ENCODE results near the gene ZNF746. TPM values are rescaled to one million over a fixed set of nuclear protein-coding genes. Genes with fewer than 3 reads are reported as not detected.
A peak's percentile ranks its signal among the peaks of the same experiment; 100 is the strongest.
"Not testable (repeated sequence)": the region's sequence is repeated elsewhere in the genome, so short reads cannot be mapped to it uniquely, and the experiment has no call there.

The ZNF746 gene
- total RNA-seq, 1 donor from 2014 or later, result 30.2 TPM

DNA sequence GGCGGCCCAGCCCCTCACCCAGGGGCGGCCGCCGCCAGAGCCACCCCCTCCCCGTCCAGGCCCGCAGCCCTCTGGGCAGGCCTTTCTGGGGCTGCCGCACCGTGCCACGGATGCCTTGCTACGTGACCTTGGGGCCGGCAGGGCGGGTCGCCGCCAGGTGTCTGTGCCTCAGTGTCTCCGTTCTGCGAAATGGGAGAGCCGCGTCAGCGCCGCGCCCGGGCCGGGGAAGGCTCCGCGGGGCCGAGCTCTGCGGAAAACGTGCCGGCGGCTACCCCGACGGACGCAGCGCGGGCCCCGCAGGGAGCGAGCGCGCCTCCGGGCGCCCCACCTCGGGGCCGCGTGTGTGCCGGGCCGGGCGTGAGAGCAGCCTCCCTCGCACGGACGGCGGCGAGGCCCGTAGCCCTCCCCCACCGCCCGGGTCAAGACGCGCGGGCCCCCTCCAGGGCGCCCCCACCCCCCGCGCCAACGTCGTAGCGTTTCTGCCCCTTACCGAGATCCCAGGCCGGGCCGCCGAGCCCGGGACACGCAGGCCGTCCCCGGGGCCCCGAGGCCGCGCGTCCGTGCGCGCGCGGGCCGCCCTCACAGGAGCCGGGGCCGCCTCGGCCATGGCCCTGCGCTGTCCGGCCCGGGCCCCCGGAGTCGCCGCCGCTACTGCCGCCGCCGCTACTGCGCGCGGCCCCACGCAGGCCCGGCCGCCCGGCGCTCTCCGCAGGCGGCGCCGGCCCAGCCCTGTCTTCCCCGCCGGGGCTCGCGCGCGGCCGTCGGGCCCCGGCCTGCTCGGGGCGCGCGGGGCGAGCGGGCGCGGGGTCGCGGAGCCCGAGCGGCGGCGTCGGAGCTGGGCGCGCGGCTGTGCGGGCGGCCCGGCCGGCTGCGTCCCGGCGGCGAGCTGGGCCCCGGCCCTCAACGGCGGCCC, 37.8 kb downstream of the ZNF746 start:
- peak; percentile 28 for DNase-seq (ENCODE audit: low read depth)

DNA sequence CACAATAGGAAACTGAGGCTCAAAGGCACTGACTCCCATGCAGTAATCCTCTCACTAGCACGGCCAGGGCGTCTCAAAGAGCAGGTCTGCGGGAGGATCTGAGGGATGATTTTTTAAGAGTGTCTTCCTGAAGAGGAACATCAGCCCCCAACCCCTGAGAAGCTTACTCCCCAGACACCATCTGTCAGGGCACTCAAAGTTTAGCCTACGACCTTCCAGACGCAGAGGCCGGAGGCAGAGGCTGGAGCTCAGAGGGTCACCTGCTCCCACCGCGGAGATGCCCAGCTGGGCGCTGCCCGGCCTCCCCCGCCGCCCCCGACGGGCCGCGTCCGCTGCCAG, 38.4 kb downstream of the ZNF746 start:
- no peak for DNase-seq (ENCODE audit: low read depth)

DNA sequence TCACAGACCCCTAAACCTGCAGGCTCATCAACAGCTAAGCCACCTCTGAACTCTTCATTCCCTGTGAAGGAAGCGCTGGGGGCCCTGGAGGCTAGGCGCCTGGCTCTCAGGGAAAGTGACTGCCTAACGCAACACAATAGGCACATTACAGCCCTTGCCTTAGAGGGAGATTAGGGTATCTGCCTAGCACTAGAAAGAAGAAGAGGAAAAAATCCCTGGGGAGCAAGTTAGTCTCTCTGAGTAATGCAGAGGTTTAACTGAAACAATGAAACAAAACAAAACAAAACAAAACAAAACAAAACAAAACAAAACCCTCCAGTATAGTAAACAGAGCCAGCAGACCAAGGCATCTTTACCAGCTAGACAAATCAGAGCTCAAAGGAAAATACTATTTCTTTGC, 39.4 kb downstream of the ZNF746 start:
- no peak for DNase-seq (ENCODE audit: low read depth)

DNA sequence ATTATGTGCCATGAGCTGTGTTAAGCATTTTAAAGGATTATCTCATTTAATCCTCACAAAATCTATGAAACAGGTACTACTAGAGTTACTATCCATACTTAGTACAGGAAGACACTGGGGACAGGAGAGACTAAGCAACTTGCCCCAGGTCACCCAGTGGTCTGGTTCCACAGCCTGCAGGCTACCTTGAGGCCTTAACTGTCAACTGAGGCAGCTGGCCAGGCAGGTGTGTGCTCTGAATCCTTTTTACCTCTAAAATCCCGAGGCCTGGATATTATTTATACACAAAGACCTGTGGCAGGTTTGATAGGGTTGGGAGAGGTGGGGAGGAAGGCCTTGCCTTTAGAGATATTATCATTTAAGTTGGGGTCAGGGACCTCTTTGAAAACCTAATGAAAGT, 39.8 kb downstream of the ZNF746 start:
- no peak for DNase-seq (ENCODE audit: low read depth)

DNA sequence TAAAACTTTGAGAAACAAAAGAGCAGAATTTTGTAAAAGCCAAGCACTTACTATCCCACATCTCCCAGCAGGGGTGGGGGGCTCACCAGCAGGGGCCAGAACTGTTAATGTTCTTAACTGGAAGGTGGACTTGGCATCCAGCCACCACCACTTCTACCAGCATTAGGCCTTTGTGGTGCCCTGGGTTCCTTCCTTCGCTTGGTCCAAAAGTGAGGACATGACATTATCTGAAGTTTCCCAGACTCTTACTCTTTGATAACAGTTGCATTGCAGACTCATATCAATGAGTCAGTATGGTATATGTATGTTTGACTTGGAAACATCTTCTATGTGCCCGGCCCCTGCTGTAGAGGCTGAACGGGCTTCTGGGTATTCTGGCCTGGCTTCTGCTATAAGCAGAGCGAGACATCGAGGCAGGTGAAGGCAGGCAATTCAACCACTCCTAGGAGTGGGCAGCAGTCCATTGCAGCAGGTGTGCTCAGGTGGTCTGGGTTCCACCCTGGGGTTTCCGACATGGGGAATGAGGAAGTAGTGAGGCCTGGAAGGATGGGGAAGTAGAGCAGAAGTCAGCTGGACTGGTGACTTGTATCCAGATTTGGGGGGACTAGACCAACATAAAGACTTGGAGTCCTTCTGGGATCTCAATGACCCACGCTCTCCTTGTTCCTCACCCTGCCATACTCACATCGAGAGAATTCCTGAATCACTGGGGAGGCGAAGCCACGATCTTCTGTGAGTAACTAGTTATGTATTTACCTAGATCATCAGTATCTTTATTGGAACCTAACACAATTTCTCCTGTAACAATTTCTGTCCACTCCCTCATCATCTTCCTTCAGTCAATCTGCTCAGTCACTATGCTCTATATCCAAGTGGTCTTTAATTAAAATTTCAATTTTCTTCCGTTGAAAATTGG, 40.8 kb downstream of the ZNF746 start:
- no peak for DNase-seq (ENCODE audit: low read depth)

DNA sequence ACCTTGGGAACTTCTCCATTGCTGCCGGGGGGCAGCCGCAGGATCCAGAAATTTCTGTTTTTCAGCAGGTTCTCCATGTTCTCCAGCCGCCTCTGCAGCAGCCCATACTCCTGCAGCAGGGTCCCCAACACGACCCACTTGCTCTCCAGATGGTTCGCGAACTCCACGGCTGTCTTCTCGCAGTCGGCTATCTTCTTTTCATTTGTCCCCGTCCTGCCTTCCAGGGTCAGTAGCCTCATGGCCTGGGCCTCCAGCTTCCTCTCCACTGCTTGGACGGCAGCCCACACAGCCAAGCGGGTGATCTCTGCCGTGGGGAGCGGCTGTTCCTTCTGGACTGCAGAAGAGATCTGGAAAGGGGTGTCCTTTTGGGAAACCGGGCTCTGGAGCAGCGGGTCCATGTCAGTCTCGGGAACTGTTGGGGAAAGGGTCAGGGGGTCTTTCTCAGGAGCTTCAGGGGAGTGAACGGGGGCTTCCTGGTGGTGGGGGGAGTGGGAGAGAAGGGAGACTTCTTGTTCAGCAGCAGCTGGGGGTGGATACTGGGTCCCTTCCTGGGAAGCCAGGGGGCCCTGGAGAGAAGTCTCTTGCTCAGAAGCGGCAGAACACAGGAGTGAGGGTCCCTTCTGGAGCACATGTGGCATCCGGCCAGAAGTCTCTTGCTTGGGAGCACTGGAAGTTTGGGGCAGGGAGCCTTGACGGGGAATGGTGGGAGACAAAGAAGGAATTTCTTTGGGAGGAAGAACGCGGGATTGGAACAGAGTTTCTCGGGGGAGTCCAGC, 42.2 kb downstream of the ZNF746 start:
- DNase-seq (ENCODE audit: low read depth), result no peak

DNA sequence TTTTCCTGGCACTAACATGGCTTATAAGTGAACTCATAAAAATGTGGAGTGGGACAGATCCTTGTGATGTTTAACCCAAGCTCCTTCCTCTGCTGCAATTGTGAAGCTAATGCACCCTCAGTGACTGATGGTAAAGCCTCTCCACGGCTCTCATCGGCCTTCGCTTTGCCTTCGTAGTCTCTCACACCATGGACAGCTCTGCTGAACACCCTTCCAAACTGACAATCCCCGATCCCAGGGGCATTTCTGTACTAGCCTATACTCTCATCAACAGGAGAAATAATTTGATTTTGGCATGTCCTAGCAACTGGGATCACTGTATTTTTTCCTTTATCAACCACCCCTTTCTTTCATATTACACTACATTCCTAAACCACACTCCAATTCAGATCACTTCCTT, 42.9 kb downstream of the ZNF746 start:
- DNase-seq (ENCODE audit: low read depth), result no peak

DNA sequence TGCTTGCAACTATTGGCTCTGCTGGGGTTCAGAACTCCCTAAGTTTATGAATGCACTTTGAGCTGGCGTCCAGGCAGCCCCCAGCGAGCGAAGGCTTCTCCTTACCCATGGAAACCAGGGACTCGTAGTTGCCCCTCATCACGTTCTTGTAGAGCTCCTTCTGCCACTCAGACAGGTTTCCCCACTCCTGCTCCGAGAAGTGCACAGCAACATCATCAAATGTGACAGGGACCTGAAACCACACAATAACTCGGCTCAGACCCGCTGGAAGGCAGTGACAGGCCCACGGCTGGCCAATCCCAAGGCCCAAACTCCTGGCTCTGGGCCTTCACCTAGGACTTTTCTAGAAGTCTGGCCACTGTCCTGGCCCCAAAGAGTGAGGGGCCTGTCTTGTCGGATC, 43.6 kb downstream of the ZNF746 start:
- no peak for DNase-seq (ENCODE audit: low read depth)

DNA sequence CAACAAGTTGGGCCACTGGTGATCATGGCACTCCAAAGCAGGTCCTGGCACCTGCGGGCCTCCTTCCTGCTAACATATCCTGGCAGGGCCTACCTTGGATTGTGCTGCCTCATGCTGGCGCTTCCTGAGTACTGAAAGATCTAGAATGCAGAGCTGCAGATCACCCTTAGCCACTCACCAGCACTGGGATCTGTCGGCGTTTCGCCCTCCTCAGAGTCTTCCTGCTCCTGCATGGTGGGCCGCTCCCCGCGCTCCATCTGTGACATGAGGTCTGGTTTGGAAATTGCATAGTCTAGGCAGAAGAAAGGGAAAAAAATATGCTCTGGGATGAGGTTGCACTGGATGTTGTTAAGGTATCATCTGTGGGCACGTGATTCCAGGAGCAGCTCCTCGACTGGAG, 46.8 kb downstream of the ZNF746 start:
- no peak for DNase-seq (ENCODE audit: low read depth)

DNA sequence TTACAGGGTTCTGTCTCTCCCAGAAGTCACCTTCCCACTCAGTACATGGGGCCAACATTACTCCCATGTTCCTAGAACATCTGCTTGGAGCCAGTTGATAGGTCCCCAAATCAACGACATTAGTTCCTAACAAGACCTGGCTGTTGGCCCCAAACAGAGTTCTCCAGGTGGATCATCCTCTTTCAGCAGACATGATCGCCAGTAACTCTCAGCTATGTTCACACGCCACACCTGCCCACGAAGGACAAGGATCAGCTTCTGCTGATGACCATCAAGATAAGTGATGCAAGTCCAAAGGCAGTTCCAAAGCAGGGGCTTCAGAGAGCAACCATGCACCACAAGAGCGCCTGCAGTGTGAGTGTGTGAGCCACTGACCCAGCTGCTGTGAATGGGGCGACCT, 47.7 kb downstream of the ZNF746 start:
- no peak for DNase-seq (ENCODE audit: low read depth)

DNA sequence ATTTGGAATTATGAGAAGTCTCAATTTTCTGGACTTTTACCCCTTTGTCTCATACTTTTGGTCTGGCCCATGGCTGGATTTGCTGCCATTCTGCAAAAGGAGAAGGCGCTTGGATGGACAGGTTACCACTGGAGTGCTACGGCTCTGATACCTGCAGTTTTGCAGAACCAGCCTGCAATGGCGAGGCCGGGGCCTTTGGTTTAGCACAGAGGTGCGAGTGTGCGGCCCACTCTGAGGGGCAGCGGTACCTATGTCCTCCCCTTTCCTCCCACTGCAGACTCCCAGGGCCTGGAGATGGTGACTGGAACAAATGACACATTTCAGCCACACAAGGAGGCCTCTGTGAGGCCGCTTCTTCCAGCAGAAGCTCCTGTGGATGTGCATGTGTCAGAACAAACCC, 48.6 kb downstream of the ZNF746 start:
- DNase-seq (ENCODE audit: low read depth), result no peak

DNA sequence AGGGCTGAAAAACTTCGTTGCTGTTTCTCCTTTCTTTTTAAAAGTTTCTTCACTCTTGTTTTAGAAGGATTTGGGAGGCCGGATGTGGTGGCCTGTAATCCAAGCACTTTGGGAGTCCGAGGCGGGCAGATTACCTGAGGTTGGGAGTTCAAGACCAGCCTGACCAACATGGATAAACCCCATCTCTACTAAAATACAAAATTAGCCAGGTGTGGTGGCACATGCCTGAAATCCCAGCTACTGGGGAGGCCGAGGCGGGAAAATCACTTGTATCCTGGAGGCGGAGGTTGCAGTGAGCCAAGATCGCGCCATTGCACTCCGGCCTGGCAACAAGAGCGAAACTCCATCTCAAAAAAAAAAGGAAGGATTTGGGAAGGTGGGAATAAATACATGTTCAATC, 51.6 kb downstream of the ZNF746 start:
- DNase-seq (ENCODE audit: low read depth), result not testable (repeated sequence)

DNA sequence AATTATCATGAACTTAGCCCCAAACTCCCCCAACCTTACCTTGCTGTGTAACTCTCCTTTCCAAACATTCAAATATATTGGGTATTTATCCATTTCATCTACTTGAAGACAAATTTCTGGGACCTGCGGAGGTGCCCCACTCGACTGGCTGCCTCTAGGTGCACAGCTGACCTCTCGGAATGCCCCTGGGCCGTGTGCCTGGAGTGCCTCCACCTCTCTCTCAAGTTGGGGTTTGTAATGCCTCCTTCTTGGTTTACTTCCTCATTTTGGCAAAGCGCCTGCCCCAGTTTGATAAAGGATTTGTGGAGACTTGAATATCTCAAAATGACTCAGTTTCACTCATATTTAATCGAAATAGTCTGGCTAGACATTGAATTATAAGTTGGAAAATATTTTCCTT, 53.3 kb downstream of the ZNF746 start:
- DNase-seq (ENCODE audit: low read depth), result no peak

DNA sequence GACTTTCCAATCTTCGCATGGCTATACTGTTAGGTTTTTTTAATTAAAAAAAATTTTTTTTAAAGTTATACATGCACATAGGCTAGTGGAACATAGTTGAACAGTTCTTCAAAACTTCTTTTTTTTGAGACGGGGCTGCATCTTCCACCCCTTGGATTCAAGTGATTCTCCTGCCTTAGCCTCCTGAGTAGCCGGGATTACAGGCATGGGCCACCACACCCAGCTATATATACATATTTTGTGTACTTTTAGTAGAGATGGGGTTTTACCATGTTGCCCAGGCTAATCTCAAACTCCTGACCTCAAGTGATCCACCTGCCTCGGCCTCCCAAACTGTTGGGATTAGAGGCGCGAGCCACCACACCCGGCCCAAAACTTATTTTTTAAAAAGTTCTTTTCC, 54.1 kb downstream of the ZNF746 start:
- DNase-seq (ENCODE audit: low read depth), result no peak

DNA sequence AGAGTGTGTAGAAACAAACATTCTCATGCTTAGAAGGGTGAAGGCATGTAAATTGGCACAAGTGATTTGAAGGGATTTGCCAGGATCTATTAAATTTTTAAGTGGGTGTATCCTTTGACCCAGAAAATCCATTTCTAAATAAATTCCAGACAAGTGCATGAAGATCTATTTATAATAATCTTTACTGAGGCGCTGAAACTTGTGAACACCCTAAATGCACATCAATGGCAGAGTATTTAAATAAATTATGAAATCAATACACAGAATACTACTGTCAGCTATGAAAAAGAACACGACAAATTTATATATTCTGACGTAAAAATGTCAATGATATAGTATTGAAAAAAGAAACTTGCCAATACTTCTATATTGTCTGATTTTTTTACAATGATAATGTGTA, 54.7 kb downstream of the ZNF746 start:
- no peak for DNase-seq (ENCODE audit: low read depth)

DNA sequence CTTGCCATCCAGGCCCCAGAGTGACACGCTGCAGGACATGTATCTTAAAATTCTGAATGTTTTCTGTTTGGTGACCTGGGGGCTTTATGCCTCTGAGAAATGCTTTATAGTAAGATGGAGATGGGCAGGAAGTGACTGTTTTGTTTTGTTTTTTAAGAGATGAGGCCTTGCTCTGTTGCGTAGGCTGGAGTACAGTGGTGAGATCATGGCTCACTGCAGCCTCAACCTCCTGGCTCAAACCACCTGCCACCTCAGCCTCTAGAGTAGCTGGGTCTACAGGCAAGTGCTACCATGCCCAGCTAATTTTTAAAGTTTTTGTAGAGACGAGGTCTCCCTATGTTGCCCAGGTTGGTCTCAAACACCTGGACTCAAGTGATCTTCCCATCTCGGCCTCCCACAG, 57.4 kb downstream of the ZNF746 start:
- no peak for DNase-seq (ENCODE audit: low read depth)

DNA sequence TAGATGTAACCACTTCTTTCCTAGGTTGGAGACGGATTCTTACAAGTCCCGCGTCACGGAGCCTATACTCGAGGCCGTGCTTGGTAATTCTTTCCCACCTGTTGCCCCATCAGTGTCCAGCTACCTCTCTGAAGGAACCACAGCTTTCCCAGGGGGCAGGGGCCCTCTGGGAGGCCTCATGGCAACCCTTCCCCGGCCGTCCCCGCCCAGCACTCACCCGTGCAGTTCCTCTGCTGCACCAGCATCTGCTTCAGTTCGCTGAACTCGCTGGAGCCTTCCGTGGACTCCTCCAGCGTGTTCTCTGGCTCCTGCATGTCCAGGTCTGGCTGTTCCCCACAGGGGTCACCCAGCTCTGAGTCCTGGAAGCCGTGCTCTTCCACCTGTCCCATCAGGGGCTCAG, 61.3 kb downstream of the ZNF746 start:
- DNase-seq (ENCODE audit: low read depth), result no peak

DNA sequence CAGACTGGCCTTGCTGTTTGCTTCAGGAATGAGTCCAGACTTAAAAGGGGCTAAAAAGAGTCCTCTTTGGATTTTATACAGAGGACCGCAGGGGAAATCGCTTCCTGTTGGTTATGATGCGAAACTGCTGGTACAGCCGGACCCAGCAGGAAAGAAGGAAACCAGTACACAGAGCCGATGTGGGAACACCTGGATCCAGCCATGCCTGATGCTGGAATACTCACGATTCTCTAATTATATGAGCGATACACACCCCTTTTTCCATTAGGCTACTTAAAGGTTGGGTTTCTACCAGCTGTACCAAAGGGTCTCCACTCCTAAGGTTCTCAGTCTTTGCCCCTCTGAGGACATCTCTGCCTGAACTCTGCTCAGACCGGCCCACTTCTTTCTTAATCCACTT, 64.5 kb downstream of the ZNF746 start:
- DNase-seq (ENCODE audit: low read depth), result no peak

DNA sequence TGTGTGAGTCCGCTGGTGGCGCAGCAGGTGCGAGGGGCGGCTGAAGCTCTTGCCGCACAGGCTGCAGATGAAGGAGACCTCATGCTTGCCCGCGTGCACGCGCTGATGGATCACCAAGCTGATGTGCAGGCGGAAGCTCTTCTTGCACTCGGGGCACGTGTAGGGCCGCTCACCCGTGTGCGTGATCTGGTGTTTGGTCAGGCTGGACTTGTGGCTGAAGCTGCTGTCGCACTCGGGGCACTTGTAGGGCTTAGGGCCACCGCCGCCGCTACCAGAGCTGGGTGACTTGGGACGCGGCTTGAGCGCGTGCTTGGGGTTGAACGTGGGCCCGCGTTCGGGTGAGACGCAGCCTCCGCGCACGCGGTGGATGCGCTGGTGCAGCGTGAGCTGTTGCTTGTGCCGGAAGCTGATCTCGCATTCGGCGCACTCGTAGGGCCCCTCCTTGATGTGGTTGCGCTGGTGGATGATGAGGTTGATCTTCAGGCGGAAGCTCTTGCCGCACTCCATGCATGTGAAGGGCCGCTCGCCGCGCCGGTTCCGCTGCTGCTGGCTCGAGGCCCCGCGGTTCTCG, 65.4 kb downstream of the ZNF746 start:
- DNase-seq (ENCODE audit: low read depth), result no peak

DNA sequence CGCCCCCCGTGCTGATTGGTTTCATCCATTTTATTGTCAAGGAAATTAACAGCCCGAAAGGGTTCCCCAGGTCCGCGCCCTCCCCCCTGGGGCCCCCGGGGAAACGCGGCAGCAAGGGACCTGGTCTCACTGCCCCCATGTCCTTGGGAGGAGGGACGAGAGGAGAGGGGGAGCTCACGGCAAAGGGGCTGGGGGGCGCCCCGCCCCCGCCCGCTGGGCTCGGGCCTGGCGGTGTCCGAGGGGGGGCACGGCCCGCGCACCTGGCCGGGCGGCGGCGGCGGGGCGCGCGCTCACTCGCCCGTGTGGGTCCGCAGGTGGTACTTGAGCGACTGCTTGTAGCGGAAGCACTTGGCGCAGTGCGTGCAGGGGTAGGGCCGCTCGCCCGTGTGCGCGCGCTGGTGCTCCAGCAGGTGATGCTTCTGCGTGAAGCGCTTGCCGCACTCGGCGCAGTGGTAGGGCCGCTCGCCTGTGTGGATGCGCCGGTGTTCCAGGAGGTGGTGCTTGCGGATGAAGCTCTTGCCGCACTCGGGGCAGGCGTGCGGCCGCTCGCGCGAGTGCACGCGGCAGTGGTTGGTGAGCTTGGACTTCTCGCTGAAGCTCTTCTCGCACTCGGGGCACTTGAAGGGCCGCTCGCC, 66.0 kb downstream of the ZNF746 start:
- DNase-seq (ENCODE audit: low read depth), result no peak

DNA sequence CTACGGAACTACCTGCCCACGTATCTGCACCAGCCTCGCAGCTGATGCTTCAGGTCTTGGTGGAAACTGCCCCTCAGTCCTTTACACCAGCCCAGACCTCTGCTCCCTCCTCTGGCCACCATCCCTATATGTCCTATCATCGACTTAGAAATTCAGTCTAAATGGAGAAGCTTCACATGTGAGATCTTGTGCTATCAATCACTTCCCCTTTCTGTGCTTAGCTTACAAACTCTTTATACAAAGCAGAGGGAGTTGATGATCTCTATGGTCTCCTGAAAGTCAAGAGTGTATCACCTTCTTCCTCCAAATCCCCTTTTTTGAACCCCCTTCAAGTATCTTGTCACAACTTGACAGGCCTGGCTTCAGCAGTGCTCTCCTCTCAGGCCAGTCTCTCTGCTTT, 67.4 kb downstream of the ZNF746 start:
- DNase-seq (ENCODE audit: low read depth), result no peak

All from myocyte (in vitro differentiated cells).